GM12878 (cell line): ENCODE results near the gene CMC1.

ENCODE experiments used
- CREM ChIP-seq: IDR thresholded peaks from 2 replicates; pipeline ENCODE4 v1.6.1; 2014; ENCODE audit warnings: antibody characterized with exemption, low read depth
- CTCF ChIP-seq, 3 experiments: IDR thresholded peaks in 2 of 3; conservative IDR thresholded peaks in 1 of 3; 2 replicates each; pipeline ENCODE4 v1.5.1; 2011; ENCODE audit warnings: low read depth in 3 of 3, low read length in 3 of 3, mild to moderate bottlenecking in 3 of 3, control low read depth in 2 of 3, moderate library complexity in 2 of 3, inconsistent platforms in 1 of 3, mixed read lengths in 1 of 3; ENCODE audit not compliant: control insufficient read depth in 2 of 3, insufficient read depth in 1 of 3; ENCODE audit errors: extremely low read depth in 1 of 3
- SIN3A ChIP-seq: IDR thresholded peaks from 2 replicates; pipeline ENCODE4 v1.6.1; 2012; ENCODE audit warnings: low read depth, low read length, improper control_type of control experiment

GRCh38 chr3:28343144-28343543 lies 101.7 kb downstream of the CMC1 start:
- TF ChIP-seq CREM (no peak), CTCF (IDR thresholded peaks at IDR 0.05 in 2 of 3, conservative IDR thresholded peaks at IDR 0.05 in 1 of 3; ENCODE audit: control insufficient read depth in 2 of 3, extremely low read depth in 1 of 3, insufficient read depth in 1 of 3, low read depth in 3 of 3, low read length in 3 of 3) (no peak), SIN3A (no peak)
